Activated CD4-positive, alpha-beta memory T cell treated with anti-CD3 and anti-CD28 coated beads, Interleukin-2, amount 10 ng/mL, durations not matched to agents 7 days and 5 days (primary cell): Measurements from ENCODE around the gene PNRC2. TPM values are rescaled to one million over a fixed set of nuclear protein-coding genes. Genes with fewer than 3 reads are reported as not detected.

Source experiments
- CTCF ChIA-PET: fragments of 350-600 bp; sonication (Branson Sonifier 250); formaldehyde crosslinking; loops from one replicate; lab custom pipeline; 2021; ENCODE audit warnings: antibody characterized with exemption, inconsistent platforms; lab: Charles Lee
- POLR2A ChIA-PET: fragments of 350-600 bp; sonication (Branson Sonifier 250); formaldehyde crosslinking; loops from one replicate; lab custom pipeline; 2021; ENCODE audit warnings: antibody characterized with exemption; lab: Charles Lee
- DNase-seq: peaks from one replicate; pipeline ENCODE4 v3.0.0-alpha.2; 2020
- H3K27ac Mint-ChIP-seq: one replicate; pipeline ENCODE4 v1.8.0; 2021; ENCODE audit warnings: mild to moderate bottlenecking, mixed read lengths
- H3K27me3 Mint-ChIP-seq: one replicate; pipeline ENCODE4 v1.8.0; 2021; ENCODE audit warnings: mixed read lengths
- H3K36me3 Mint-ChIP-seq: one replicate; pipeline ENCODE4 v1.8.0; 2021; ENCODE audit warnings: low read depth, mixed read lengths
- H3K4me1 Mint-ChIP-seq: one replicate; pipeline ENCODE4 v1.8.0; 2021; ENCODE audit warnings: mixed read lengths
- H3K4me3 Mint-ChIP-seq: one replicate; pipeline ENCODE4 v1.8.0; 2021; ENCODE audit warnings: mild to moderate bottlenecking, mixed read lengths
- H3K9me3 Mint-ChIP-seq: one replicate; pipeline ENCODE4 v1.8.0; 2021; ENCODE audit warnings: mixed read lengths
- total RNA-seq, 2 experiments: library from RNA; stranded (reverse); gene quantifications; one replicate each; pipeline ENCODE4 v1.2.3, GENCODE V29; 2021

PNRC2 gene, protein sequence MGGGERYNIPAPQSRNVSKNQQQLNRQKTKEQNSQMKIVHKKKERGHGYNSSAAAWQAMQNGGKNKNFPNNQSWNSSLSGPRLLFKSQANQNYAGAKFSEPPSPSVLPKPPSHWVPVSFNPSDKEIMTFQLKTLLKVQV
- 100 to 1,000 TPM; 153 to 158 TPM for total RNA-seq

DNA sequence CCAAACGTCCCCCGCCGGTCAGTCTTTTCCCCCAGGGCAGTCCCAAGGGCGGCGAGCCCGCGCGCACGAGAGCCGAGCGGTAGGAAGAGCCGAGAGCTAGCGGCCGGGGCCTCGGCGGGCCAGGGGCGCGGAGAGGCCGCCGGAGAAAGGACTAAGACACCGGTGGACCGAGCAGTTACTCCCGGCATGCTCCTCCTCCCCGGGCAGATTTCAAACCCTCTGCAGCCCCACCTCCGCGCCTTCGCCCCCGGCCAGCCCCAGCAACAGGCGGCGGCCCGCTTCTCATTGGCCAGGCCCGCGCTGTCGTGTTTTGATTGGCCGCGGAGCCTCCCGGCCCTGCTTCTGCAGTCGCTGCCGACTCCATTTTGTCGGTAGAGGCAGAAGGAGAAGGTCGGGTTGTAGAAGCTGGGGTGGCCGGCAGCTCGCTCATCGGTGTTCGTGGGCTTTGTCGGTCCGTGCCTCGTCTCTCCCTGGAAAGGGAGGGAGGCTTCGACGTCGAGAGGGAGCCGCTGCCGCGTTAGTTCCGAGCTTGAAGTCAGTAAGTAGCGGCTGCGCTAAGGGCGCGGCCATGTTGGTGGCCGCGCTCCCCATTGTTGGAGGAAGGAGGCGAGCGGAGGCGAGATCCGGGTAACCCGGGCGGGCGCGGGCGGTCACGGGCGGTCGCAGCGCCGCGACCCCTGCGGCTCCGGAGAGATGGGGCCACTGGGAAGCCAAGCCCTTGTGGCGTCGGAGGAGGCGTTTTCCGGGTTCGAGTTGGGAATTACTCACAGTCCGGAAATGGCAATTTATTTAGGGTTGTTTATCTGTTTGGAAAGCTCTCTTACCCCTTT is at the start of gene PNRC2:
PNRC2 (plus strand) TSS at position 368 of the 830 bp plus-strand sequence. CDS start 1,630 bp downstream, outside the sequence.
- Mint-ChIP-seq H3K9me3 (no peaks in the 10 kb centered on the region), H3K27me3 (no peaks in the 10 kb centered on the region), H3K4me1 (peaks cover 58% of the 10 kb centered on the region), H3K27ac (peak within 1 kb of the TSS; percentile 100), H3K4me3 (peak within 1 kb of the TSS; percentile 100), H3K36me3 (peaks cover 46% of the 10 kb centered on the region)
- CTCF ChIA-PET: interaction anchor here (0.6 to 1.8 kb wide), 7 partner anchors 9 to 579 kb away, joined by 3 to 5 read pairs (median 3); partner anchors contain the start of gene SRSF10
- POLR2A ChIA-PET: interaction anchor here (0.6 to 15.2 kb wide), 32 partner anchors 9 to 1273 kb away, joined by 3 to 515 read pairs (median 6); partner anchors contain the start of genes CNR2, E2F2, ELOA and GALE
- DNase-seq: peak; percentile 98

DNA sequence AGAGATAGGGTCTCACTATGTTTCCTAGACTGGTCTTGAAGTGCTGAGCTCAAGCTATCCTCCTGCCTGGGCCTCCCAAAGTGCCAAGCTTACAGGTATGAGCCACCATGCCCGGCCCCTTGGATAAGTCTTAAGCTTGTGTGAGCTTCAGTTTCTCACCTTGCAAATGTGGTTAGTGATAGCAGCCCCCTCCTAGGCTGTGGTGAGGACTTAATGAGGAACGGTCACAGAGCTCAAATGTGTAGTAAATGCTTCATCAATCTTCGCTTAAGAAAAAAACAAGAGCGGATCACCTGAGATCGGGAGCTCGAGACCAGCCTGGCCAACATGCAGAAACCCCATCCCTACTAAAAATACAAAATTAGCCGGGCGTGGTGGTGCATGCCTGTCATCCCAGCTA is 49.5 kb upstream of the PNRC2 start:
- no peak for DNase-seq
- Mint-ChIP-seq H3K36me3 (no peaks in the 10 kb centered on the region), H3K4me1 (peaks cover 53% of the 10 kb centered on the region), H3K9me3 (no peaks in the 10 kb centered on the region), H3K27me3 (peaks cover 13% of the 10 kb centered on the region), H3K27ac (no peak overlapping the region), H3K4me3 (no peak overlapping the region)
- ChIA-PET CTCF (interaction anchor here (0.9 to 1.5 kb wide), 3 partner anchors 39 to 100 kb away, joined by 3 to 5 read pairs (median 3); partner anchors contain the start of gene FUCA1), POLR2A (interaction anchor here (1.0 to 1.1 kb wide), 2 partner anchors 85 to 119 kb away, joined by 3 read pairs; partner anchors contain the start of gene HMGCL)

DNA sequence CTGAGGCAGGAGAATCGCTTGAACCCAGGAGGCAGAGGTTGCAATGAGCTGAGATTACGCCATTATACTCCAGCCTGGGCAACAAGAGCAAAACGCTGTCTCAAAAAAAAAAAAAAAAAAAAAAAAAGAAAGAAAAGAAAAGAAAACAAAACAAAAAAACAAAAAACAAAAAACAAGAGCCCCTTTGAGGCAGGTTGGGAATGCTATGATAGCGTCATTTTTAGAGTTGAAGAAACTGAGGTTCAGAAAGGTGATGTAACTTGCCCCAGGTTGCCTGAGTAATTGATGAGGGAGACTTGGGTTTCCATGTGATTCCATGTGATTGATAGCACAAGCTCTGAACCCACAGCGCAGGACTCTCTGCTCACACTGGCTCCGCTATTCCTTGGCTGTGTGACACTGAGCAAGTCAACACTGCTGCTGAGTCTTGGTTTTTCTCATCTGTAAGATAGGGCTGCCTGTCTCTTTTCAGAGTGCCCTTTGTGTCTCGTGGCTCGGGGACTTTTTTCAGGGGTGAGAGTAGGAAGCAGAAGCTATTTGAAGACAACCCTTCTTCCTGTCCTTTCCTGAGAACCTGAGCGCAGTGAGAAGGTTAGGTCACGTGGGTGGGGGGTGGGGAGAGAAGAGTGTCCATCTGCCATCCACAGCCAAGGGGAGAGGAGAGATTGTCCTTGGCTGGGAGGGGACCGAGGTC is 48.9 kb upstream of the PNRC2 start:
- Mint-ChIP-seq H3K27me3 (peaks cover 13% of the 10 kb centered on the region), H3K36me3 (no peaks in the 10 kb centered on the region), H3K27ac (no peak overlapping the region), H3K9me3 (no peaks in the 10 kb centered on the region), H3K4me1 (peaks cover 48% of the 10 kb centered on the region), H3K4me3 (no peak overlapping the region)
- CTCF ChIA-PET: interaction anchor here (0.9 to 1.5 kb wide), 3 partner anchors 39 to 101 kb away, joined by 3 to 5 read pairs (median 3); partner anchors contain the start of gene FUCA1
- POLR2A ChIA-PET: interaction anchor here (0.5 to 1.1 kb wide), 3 partner anchors 10 to 119 kb away, joined by 3 to 4 read pairs (median 3); partner anchors contain the start of gene HMGCL
- DNase-seq: no peak

DNA sequence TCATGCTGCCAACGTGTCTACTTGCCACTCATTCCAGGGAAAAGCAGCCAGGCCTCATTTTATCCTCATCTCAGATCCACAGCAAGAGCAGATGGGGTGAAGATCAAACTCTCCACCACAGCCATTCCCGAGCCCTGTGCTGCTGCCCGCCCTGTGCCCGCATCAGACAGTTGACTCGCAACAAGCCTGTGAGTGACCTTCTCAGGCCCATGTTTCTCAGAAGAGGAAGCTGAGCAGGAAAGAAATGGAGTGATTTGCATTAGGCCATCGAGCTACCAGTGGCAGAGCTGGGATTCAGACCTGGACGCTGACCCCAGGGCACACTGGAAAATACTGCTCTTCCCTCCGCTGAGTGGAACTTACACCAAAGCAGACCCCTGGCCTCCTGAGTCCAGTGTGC is 47.7 kb upstream of the PNRC2 start:
- Mint-ChIP-seq H3K36me3 (no peaks in the 10 kb centered on the region), H3K9me3 (no peaks in the 10 kb centered on the region), H3K4me3 (no peak overlapping the region), H3K4me1 (peaks cover 44% of the 10 kb centered on the region), H3K27ac (no peak overlapping the region), H3K27me3 (peaks cover 12% of the 10 kb centered on the region)
- POLR2A ChIA-PET: no interaction called here
- no peak for DNase-seq
- CTCF ChIA-PET: no interaction called here

DNA sequence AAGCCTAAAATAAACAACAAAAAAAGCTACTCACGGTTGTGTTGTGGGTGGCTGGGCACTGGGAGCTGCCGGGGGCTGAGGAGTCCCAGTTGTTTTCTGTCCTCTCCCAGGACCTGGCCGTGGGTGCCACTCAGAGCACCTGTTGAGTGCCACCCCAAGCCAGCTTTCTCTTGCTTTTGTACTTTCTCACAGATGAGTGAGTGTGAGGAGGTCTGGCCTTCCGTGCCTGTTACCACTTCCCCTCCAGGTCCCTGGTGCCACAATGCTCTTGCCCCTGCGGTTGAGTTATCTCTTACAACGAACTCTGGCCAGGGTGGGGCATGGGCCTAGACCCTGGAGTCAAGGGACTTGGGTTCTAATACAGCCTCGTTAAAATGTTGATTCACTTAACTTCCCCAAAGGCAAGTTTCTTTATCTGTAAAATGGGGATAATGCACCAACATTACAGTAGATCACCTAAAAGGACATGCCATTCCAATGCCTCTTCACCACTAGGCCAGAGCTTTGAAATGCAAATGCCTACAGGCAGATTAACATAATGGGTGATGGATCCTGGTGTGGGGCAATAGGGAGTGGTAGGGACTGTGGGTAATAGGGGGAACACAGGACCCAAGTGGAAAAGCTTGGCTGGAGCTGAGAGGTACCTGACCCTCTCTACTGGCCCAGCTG is 46.3 kb upstream of the PNRC2 start, which contains the start of gene CNR2:
CNR2 (minus strand) TSS at position 151 of the 669 bp plus-strand sequence. CDS start 37,745 bp downstream, outside the sequence.
- Mint-ChIP-seq H3K27me3 (peaks cover 12% of the 10 kb centered on the region), H3K4me3 (no peak within 1 kb of the TSS), H3K9me3 (no peaks in the 10 kb centered on the region), H3K27ac (no peak within 1 kb of the TSS), H3K4me1 (peaks cover 44% of the 10 kb centered on the region), H3K36me3 (no peaks in the 10 kb centered on the region)
- CTCF ChIA-PET: interaction anchor here (1.7 to 1.8 kb wide), 2 partner anchors 103 to 142 kb away, joined by 5 to 10 read pairs; no protein-coding TSS in a partner anchor
- POLR2A ChIA-PET: interaction anchor here (0.7 to 1.6 kb wide), 5 partner anchors 9 to 569 kb away, joined by 3 to 5 read pairs (median 4); partner anchors contain the start of genes HNRNPR, PITHD1 and PNRC2
- peak; percentile 31 for DNase-seq

DNA sequence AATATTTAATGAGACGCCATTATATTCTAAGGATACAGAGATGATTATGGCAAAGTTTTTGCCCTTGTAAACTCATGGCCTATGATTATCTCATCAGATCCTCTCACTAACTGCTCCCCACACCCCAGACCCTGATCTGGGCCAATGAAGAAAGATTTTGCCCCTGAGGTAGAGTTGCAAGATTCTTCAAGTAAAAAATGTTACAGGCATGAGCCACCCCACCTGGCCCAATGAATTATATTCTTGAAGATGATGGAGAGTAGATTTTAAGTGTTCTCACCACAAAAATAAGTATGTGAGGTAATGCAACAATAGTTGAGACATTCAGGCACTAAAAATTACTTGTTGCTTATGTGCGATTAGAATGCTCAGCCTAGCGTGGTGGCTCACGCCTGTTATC is 44.7 kb upstream of the PNRC2 start:
- H3K27me3 Mint-ChIP-seq: peaks cover 7% of the 10 kb centered on the region
- CTCF ChIA-PET: interaction anchor here (0.8 kb wide), 1 partner anchor 11 kb away, joined by 3 read pairs; no protein-coding TSS in a partner anchor

DNA sequence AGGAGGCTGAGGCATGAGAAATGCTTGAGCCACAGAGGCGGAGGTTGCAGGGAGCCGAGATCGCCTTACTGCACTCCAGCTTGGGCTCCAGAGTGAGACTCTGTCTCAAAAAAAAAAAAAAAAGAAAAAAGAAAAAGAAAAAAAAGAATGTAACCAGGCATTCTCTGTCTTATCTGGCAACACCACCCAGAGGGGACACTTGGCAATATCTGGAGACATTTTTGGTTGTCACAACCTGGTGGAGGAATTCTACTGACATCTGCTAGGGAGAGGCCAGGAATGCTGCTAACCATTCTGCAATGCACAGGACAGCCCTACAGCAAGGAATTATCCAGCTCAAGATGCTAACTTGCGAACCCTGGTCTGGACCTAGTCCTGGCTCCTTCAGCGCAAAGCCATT is 44.2 kb upstream of the PNRC2 start:
- ChIA-PET POLR2A (no interaction called here), CTCF (interaction anchor here (0.8 kb wide), 1 partner anchor 12 kb away, joined by 3 read pairs; no protein-coding TSS in a partner anchor)
- Mint-ChIP-seq H3K27me3 (peaks cover 5% of the 10 kb centered on the region), H3K4me1 (peaks cover 29% of the 10 kb centered on the region), H3K36me3 (no peaks in the 10 kb centered on the region), H3K27ac (no peak overlapping the region), H3K9me3 (no peaks in the 10 kb centered on the region), H3K4me3 (no peak overlapping the region)
- no peak for DNase-seq

More for the DNA sequence above, 44.7 kb upstream of the PNRC2 start:
- Mint-ChIP-seq H3K36me3 (no peaks in the 10 kb centered on the region), H3K4me3 (no peak overlapping the region), H3K4me1 (peaks cover 31% of the 10 kb centered on the region), H3K9me3 (no peaks in the 10 kb centered on the region), H3K27ac (no peak overlapping the region)
- POLR2A ChIA-PET: no interaction called here
- DNase-seq: no peak

DNA sequence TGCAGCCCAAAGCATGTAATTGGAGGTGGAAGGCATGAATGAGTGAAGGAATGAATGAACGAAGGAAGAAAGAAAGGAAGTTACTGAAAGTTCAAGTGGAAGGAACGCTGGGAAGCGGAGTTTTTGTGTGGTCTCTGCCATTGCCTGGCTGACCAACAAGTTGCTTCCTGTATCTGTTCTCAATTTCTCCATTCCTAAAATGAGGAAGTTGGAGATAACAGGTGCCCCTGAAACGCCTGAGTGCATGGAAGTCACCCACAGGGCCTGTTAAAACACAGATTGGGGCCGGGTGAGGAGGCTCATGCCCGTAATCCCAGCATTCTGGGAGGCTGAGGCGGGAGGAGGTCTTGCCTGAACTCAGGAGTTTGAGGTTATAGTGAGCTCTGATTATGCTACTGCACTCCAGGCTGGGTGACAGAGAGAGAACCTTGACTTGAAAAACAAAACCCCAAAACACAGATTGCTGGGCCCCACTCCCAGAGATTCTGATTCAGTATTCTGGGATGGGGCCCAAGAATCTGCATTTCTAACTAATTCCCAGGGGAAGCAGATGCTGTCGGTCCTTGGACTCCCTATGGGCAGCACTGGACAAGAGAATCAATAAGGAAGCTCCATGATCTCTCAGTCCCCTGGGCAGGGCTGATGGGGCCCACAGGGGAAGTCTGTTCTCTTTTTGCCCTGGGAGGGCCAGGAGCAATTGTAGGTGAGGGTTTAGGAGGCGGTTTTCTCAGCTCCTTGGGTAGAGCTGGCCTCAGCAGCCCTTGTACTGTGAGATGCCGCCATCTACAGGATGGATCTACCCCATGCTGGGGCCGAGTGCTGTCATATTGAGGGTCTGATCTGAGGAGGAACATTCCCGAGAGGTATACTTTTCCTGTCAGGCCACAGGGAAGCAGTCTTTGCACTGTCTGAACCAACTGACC is 43.2 kb upstream of the PNRC2 start:
- ChIA-PET POLR2A (interaction anchor here (0.7 to 1.3 kb wide), 2 partner anchors 138 to 144 kb away, joined by 3 read pairs; partner anchors contain the start of gene PITHD1), CTCF (interaction anchor here (0.7 to 2.4 kb wide), 17 partner anchors 10 to 279 kb away, joined by 3 to 34 read pairs (median 4); partner anchors contain the start of gene PITHD1)
- peak; percentile 54 for DNase-seq
- Mint-ChIP-seq H3K4me1 (peaks cover 19% of the 10 kb centered on the region), H3K4me3 (no peak overlapping the region), H3K27ac (no peak overlapping the region), H3K36me3 (no peaks in the 10 kb centered on the region), H3K27me3 (peaks cover 3% of the 10 kb centered on the region), H3K9me3 (no peaks in the 10 kb centered on the region)

DNA sequence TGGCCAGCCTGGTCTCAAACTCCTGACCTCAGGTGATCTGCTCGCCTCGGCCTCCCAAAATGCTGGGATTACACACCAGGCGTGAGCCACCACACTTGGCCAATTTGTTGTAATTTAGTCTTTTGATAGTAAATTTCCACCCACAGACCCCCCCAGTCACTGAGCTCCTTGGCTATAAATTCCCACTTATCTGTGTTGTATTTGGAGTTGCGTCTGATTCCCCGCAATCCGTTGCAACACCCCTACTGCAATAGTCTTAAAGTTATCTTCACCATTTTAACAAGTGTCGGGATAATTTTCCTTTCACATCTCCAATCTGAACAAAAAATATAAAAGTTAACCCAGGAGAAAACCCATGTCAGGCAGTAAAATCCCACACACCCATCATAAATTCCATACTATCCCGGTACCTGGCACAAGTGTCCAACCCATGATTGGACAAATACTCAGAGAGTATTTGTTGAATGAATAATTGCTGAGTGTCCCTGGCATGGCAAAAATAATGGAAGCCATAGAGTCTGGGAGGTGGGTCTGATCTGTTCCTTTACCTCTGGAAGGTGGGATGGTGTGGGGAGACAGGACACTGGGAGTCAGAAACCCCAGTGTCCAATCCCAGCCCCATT is 37.2 kb upstream of the PNRC2 start:
- Mint-ChIP-seq H3K27ac (no peak overlapping the region), H3K4me3 (no peak overlapping the region), H3K27me3 (peaks cover 8% of the 10 kb centered on the region), H3K36me3 (no peaks in the 10 kb centered on the region), H3K4me1 (peaks cover 2% of the 10 kb centered on the region), H3K9me3 (no peaks in the 10 kb centered on the region)
- no peak for DNase-seq
- ChIA-PET POLR2A (no interaction called here), CTCF (no interaction called here)

DNA sequence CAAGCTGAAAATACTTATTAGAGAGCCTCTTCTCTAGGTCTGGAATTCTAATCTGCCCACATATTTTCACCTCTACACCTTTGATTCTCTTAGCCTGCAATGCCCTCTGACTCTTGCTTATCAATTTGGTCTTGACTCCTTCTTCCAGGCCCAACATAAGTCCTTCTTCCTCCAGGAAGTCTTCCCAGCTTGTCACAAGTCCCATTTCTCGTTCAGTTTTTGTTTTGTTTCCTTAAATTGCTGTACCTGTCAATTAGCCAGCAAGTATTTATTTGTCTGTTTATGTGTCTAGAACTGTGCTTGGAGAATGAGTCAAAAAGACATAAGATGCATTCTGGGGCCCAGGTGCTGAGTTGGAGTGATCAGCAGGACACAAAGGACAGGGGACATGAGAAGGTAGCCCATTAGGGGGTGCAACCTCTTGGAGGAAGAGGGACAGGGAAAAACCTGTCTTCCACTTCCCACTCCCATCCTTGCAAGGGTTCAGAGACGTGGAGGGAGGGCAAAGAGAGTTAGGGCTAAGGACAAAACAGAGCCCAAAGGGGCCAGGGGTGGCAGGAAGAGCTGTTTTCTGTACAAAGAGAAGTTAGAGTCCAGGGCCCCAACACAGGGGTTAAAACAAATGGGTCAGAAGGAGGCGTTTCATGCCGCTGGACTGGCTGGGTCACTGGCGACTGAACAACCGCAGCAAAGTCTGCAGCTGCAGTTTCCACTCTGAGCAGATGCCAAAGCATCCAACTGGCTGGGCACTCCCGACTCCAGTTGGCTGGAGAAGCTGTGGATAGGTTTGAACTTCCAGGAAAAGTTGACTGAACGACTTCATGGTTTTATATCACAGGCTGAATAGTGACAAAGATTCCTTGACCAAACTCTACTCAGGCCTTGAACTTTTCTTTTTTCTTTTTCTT is 35.8 kb upstream of the PNRC2 start:
- Mint-ChIP-seq H3K9me3 (no peaks in the 10 kb centered on the region), H3K27ac (no peak overlapping the region), H3K4me1 (peaks cover 2% of the 10 kb centered on the region), H3K27me3 (peaks cover 8% of the 10 kb centered on the region), H3K36me3 (no peaks in the 10 kb centered on the region), H3K4me3 (no peak overlapping the region)
- no peak for DNase-seq
- POLR2A ChIA-PET: no interaction called here
- CTCF ChIA-PET: no interaction called here
